DMS114 treated with DMSO at 0.1 percent for 48 hours (cell line): ENCODE measurements around the gene C1GALT1.
"Not testable (repeated sequence)": the region's sequence is repeated elsewhere in the genome, so short reads cannot be mapped to it uniquely, and the experiment has no call there.

Experiments used
- DNase-seq: peaks from one replicate; lab custom pipeline; 2025; ENCODE audit not compliant: unreplicated experiment; lab: John Stamatoyannopoulos, UW

Gene C1GALT1

GRCh38 chr7:7182156-7183060 lies at the start of gene C1GALT1:
TSS of gene C1GALT1 (plus strand) at chr7:7182544. CDS start at chr7:7234320, 51,776 bp downstream.
- DNase-seq: peak; percentile 95

- DNase-seq: no peak
These were observed 48.3 kb upstream of the C1GALT1 start for GRCh38 chr7:7134046-7134445.

GRCh38 chr7:7135074-7135473 lies 47.3 kb upstream of the C1GALT1 start:
- DNase-seq: no peak

GRCh38 chr7:7135924-7136323 lies 46.4 kb upstream of the C1GALT1 start:
- DNase-seq: not testable (repeated sequence)

- no peak for DNase-seq
These were observed 45.6 kb upstream of the C1GALT1 start for GRCh38 chr7:7136466-7137381.

- DNase-seq: no peak
These were observed 43.4 kb upstream of the C1GALT1 start for GRCh38 chr7:7138897-7139296.

- DNase-seq: not testable (repeated sequence)
These were observed 38.9 kb upstream of the C1GALT1 start for GRCh38 chr7:7143404-7143803.

GRCh38 chr7:7145151-7145550 lies 37.2 kb upstream of the C1GALT1 start:
- DNase-seq: not testable (repeated sequence)

- no peak for DNase-seq
These were observed 35.5 kb upstream of the C1GALT1 start for GRCh38 chr7:7146837-7147236.

- no peak for DNase-seq
These were observed 33.4 kb upstream of the C1GALT1 start for GRCh38 chr7:7148798-7149481.

- DNase-seq: no peak
These were observed 31.1 kb upstream of the C1GALT1 start for GRCh38 chr7:7151285-7151684.

- DNase-seq: no peak
These were observed 30.5 kb upstream of the C1GALT1 start for GRCh38 chr7:7151865-7152264.

- no peak for DNase-seq
These were observed 30.0 kb upstream of the C1GALT1 start for GRCh38 chr7:7152315-7152714.

- not testable (repeated sequence) for DNase-seq
These were observed 28.0 kb upstream of the C1GALT1 start for GRCh38 chr7:7154355-7154754.

- no peak for DNase-seq
These were observed 25.7 kb upstream of the C1GALT1 start for GRCh38 chr7:7156663-7157062.

- DNase-seq: no peak
These were observed 25.0 kb upstream of the C1GALT1 start for GRCh38 chr7:7157177-7157886.

- no peak for DNase-seq
These were observed 24.5 kb upstream of the C1GALT1 start for GRCh38 chr7:7157887-7158271.

- no peak for DNase-seq
These were observed 23.2 kb upstream of the C1GALT1 start for GRCh38 chr7:7159063-7159658.

- no peak for DNase-seq
These were observed 17.8 kb upstream of the C1GALT1 start for GRCh38 chr7:7164591-7164990.

- DNase-seq: no peak
These were observed 17.0 kb upstream of the C1GALT1 start for GRCh38 chr7:7165372-7165771.
